ENCODE measurements around the gene SUFU. TPM values are rescaled to one million over a fixed set of nuclear protein-coding genes. Genes with fewer than 3 reads are reported as not detected.
"Not testable (repeated sequence)": the region's sequence is repeated elsewhere in the genome, so short reads cannot be mapped to it uniquely, and the experiment has no call there.

SUFU gene
- total RNA-seq, 1 donor: 3.3 TPM

- no peak overlapping the region for H3K4me3 ChIP-seq (ENCODE audit: low read depth, low read length)
- DNase-seq (ENCODE audit: low read depth): peak; percentile 92
- TF ChIP-seq CTCF (IDR thresholded peaks at IDR 0.05; ENCODE audit: insufficient read depth, low read length): no peak
Observed at GRCh38 chr10:102523250-102524029, 19.7 kb downstream of the SUFU start.

- DNase-seq (ENCODE audit: low read depth): no peak
- TF ChIP-seq CTCF (IDR thresholded peaks at IDR 0.05; ENCODE audit: insufficient read depth, low read length): no peak
- no peak overlapping the region for H3K4me3 ChIP-seq (ENCODE audit: low read depth, low read length)
Observed at GRCh38 chr10:102524746-102525145, 21.0 kb downstream of the SUFU start.

- no peak for DNase-seq (ENCODE audit: low read depth)
- H3K4me3 ChIP-seq (ENCODE audit: low read depth, low read length): no peak overlapping the region
- TF ChIP-seq CTCF (IDR thresholded peaks at IDR 0.05; ENCODE audit: insufficient read depth, low read length): no peak
Observed at GRCh38 chr10:102527546-102527945, 23.8 kb downstream of the SUFU start.

GRCh38 chr10:102534333-102534732 is 30.6 kb downstream of the SUFU start:
- no peak for DNase-seq (ENCODE audit: low read depth)
- TF ChIP-seq CTCF (IDR thresholded peaks at IDR 0.05; ENCODE audit: insufficient read depth, low read length): no peak
- no peak overlapping the region for H3K4me3 ChIP-seq (ENCODE audit: low read depth, low read length)

- DNase-seq (ENCODE audit: low read depth); H3K4me3 ChIP-seq (ENCODE audit: low read depth, low read length): not testable (repeated sequence)
Observed at GRCh38 chr10:102534966-102535365, 31.2 kb downstream of the SUFU start.

- no peak for DNase-seq (ENCODE audit: low read depth)
- no peak for TF ChIP-seq CTCF (IDR thresholded peaks at IDR 0.05; ENCODE audit: insufficient read depth, low read length)
Observed at GRCh38 chr10:102535481-102536147, 31.8 kb downstream of the SUFU start.

GRCh38 chr10:102537367-102537766 is 33.6 kb downstream of the SUFU start:
- H3K4me3 ChIP-seq (ENCODE audit: low read depth, low read length): no peak overlapping the region
- TF ChIP-seq CTCF (IDR thresholded peaks at IDR 0.05; ENCODE audit: insufficient read depth, low read length): no peak
- DNase-seq (ENCODE audit: low read depth): no peak

More at GRCh38 chr10:102535481-102536147, 31.8 kb downstream of the SUFU start:
- no peak overlapping the region for H3K4me3 ChIP-seq (ENCODE audit: low read depth, low read length)

Measured in fibroblast of the aortic adventitia (primary cell).